Cerebellar nuclear complex (tissue), 1 donor: ENCODE results near the gene LGALS12.
A peak's percentile ranks its signal among the peaks of the same experiment; 100 is the strongest.

Experiments
- DNase-seq, 2 experiments: peaks; one replicate each; lab custom pipeline; 2025; lab: John Stamatoyannopoulos, UW

LGALS12 gene, protein sequence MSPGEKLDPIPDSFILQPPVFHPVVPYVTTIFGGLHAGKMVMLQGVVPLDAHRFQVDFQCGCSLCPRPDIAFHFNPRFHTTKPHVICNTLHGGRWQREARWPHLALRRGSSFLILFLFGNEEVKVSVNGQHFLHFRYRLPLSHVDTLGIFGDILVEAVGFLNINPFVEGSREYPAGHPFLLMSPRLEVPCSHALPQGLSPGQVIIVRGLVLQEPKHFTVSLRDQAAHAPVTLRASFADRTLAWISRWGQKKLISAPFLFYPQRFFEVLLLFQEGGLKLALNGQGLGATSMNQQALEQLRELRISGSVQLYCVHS

DNA sequence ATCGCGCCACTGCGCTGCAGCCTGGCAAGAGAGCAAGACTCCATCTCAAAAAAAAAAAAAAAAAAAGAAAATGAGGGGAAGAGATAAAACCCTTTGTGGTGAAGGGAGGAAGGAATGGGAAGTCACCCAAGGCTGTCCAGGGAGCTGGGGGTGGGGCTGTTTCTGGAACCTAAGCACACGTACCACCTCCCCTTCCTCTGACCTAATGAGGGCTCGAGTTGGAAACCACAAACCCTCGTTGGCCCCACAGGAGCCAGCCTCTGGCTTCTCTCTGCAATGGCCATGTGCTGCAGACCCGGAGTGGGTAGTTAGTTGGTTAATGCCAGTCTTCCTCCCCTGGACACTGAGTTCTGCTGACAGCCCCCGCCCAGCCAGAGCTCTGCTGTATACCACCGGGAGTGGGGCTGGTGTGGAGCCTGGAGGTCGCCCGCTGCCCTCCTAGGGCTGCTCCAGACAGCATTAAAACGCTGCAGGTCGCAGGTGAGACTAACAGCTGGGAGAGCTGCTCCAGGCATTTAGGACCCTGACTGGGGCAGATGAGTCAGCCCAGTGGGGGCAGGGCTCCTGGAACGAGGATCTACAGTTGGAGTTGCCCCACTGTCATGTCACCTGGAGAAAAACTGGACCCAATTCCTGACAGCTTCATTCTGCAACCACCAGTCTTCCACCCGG, at the start of gene LGALS12:
LGALS12 (plus strand) TSS at position 228 of the 672 bp plus-strand sequence; CDS start at position 603, 375 bp downstream.
- no peak for DNase-seq

DNA sequence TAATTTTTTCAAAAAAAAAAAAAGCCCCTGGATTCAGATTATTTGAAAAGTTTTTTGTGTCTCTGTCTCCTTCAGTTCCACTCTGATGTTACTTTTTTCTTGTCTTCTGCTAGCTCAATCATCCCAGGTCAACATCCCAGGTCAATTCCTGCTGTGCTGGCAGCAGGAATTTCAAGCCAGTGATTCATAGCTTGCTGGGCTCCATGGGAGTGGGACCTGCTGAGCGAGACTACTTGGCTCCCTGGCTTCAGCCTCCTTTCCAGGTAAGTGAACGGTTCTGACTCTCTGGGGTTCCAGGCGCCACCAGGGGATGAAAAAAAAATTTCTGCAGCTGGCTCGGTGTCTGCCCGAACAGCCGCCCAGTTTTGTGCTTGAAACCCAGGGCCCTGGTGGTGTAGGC, 46.3 kb upstream of the LGALS12 start:
- DNase-seq: no peak

DNA sequence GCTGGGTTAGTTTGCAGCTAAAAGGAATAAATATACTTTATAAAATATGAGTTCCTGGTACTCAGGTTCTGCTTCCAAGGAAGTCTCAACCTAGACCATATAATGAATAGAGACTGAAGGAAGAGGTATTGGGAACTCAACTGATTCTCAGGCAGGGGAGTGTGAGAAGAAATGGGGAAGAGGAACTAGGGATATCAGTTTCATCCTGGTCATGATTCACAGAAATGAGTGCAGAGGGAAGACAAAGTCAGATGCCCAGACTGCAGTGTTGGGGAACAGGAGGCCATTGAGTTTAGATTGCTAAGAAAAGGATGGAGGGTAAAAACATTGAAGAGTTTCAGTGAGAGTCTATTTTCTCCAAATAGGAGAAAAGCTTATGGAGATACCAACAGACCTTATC, 43.7 kb upstream of the LGALS12 start:
- no peak for DNase-seq

DNA sequence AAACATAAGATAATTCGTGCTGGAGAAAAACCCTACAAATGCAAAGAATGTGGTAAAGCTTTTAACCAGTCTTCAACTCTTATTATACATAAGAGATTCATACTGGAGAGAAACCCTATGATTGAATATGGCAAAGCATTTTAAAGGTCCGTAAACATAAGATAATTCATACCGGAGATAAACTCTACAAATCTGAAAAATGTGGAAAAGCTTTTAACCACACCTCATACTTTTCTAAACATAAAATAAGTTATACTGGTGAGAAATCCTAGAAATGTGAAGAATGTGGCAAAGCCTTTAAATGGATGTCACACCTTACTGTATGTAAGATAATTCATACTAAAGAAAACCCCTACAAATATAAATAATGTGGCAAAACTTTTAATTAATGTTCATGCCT, 35.6 kb upstream of the LGALS12 start:
- no peak for DNase-seq

DNA sequence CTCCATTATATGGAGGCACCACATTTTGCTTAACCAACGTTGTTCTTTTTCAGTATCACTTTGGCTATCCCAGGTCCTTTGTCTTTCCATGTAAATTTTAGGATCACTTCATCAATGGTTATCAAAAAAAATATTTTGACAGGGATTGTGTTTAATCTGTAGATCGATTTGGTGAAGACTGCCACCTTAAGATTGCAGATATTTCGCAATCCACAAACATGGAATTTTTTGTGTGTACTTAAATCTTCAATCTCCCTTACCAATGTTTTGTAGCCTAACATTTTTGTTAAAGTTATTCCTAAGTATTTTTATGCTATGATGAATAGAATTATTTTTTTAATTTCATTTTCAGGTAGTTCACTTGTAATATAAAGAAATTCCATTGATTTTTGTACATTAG, 33.5 kb upstream of the LGALS12 start:
- DNase-seq: no peak

DNA sequence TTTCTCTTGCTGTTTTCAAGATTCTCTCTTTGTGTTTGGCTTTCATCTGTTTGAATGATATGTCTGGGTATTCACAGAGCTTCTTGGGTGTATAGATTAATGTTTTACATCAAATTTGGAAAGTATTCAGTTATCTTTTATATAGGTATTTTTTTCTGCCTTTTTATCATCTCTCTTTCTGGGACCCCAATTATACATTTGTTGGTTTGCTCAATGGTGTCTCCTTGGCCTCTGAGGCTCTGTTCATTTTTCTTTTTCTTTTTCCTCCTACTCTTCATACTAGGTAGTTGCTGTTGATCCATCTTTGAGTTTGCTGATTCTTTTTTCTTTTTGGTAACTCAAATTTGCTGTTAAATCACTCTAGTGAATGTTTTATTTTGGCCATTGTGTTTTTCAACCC, 29.3 kb upstream of the LGALS12 start:
- DNase-seq: no peak

DNA sequence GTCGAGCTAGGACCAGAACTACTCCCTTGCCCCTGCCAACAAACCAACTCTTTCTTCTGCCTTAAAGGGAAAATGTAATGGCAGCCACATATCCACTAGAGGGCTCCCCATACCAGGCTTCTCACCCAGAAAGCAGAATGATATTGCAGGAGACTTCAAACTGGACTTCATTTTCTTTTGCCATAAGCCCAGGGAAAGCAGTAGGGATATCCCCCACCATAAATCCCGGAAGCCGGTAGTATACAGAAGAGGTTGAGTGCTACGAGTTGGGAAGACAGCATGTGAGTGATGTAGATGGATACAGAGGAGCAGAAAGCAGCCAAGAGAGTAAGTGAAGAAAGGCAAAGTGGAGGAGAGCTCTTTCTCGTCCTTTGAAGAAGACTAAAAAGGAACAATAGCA, 27.0 kb upstream of the LGALS12 start:
- peak in 1 of 2 experiments; percentile 73 for DNase-seq

DNA sequence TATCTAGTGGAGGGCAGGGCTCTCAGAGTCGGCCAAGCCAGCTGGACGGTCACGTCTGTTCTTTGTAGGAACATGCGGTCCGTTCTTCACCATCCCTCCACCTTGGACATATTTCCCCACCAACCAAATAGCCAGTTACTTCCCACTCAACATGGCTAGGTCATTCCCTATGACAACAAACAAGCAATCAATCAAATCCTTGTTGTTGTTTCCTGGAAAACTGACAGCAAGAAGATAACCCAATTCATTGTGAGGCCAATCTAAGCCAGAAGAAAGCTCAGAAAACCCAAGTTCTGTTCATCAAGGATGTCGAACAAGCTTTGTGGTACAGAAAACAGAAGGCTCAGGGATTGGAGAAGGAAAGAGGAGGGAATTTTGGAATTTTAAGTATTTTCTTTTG, 25.8 kb upstream of the LGALS12 start:
- no peak for DNase-seq

DNA sequence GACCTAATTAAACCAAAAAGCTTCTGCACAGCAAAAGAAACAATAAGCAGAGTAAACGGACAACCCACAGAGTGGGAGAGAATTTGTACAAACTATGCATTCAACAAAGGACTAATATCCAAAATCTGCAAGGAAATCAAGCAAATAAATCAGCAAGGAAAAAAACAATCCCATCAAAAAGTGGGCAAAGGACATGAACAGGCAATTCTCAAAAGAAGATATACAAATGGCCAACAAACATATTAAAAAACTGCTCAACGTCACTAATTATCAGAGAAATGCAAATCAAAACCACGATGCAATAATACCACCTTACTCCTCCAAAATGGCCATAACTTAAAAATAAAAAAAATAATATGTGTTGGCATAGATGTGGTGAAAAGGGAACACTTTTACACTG, 20.1 kb upstream of the LGALS12 start:
- DNase-seq: no peak

DNA sequence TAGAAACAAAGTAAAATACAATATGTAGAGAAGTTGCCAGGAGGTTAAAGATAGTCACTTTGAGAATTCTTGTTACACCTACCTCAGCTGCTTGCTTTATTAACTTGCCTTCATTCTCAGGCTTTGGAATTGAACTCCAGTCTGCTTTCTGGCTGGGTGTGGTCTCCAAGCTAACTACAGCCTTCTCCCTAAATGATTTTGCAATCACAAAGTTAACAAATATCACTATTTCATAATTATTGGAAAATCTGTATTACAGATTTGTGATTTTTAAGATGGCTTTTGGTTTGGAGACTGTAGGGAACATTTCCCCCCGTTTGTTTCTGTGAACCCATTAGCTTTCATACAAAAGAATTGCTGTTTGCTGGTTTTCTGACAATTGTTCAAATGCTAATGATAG, 17.1 kb upstream of the LGALS12 start:
- no peak for DNase-seq

DNA sequence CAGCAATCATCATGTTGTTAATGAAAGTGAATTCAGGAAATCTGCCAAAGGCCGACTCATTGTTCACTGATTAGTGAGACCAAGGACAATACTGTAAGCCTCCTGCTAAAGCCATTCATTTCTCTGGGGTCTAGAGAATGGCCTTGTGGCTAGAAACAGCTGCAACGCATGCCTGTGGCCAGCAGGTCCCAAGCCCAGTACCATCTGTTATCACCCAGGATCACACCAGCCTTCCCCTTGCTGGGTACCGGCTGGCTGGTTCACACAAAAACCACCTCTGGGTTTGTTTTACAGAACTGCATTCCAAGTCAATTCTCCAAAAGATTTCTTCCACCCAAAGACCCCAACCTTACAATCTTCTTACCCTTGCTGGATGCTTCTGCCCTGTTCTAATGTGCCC, 16.0 kb upstream of the LGALS12 start:
- no peak for DNase-seq

DNA sequence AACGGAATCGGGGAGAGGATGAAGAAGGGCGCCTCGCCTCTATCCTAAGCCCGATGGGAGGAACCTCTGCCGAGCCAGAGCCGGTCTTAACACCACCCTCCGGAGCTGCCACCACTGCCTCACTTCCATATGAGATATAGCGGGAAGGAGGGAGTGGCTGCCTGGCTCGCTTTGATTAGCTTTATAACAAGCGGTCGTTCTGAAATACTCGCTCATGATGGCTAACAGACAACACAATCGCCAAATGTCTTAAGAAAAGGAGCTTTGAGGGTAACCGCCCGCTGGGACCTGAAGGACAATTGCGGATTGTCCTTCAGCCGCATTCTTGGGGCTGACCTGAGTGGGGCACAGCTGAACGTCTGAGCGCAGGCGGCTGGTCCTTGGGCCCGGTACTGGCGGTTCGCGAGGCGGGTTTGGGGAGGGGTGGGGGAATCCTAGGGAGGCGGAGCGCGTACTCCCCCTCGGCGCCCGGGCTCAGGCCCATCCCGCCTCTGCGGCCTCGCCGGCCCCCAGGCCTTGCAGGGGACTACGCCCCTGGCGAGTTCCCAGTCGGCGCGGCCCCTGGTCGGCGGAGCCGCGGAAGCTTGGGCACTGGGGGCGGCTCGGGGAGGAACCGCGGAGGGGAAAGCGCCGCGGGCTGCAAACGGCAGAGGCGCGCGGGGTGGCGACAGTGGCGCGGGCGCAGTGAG, 15.2 kb upstream of the LGALS12 start, which contains the start of gene PLAAT5:
PLAAT5 (minus strand) TSS at position 617 of the 689 bp plus-strand sequence; CDS start at position 484, 133 bp downstream.
- no peak for DNase-seq

DNA sequence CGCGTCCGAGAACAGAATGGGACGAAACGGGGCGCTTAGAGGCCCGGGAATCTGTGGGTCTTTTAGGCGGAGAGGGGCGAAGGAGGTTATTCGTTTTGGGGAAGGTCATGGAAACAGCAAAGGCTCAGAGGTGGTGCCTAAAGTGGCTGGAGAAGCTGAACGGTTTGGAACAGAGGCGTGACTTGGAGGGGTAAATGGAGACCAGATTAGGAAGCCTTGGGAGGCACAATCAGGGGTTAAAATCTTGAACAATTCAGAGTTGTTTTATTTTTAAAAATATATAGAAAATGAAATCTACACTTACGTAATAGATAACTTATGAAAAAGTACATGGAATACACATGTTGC, 14.7 kb upstream of the LGALS12 start:
- no peak for DNase-seq

DNA sequence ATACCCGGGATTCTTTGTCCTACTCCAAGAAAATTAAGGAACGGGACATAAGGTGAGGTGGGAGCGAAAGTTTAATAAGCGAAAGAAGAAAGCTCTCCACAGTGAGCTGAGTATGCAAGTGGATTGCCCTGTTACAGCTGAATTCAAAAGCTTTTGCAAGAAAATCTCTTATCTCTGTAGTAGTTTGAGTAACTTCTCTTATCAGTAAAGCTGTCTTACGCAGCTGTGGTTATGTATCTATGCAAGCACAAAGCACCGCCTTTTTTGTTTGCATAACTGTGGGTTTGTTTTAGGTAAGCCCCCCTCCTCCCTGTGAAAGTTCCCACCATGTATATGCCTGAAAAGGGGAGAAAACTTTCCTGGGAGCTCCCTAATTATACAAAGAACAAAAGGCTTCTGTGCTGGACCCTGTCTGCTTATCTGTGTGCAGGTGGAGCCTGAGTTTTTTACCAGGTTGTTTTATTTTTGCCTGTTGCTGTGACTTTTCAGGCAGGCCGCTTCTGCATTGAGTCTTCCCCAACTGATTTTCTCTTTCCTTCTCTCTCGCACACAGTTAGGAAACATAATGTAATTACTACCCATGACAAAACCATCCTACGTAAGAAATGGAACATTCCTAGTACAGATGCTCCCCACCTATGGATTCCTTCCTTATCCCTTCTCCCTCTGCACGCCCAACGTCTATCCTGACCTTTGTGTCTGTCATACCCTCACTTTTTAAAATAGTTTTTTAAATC, 14.1 kb upstream of the LGALS12 start:
- no peak for DNase-seq

DNA sequence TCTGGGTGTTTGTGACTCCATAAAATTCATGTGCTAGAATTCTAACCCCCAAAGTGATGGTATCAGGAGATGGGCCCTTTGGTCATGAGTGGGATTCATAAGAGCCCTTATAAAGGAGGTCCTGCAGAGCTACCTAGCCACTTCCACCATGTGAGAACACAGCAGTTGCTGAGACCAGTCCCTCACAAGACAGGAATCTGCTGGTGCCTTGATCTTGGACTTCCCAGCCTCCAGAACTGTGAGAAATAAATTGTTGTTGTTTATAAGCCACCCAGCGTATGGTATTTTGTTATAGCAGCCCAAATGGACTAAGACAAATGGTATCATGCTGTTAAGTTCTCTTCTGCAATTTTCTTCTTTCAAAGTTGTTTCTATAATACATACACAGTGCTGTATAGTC, 13.4 kb upstream of the LGALS12 start:
- DNase-seq: no peak

DNA sequence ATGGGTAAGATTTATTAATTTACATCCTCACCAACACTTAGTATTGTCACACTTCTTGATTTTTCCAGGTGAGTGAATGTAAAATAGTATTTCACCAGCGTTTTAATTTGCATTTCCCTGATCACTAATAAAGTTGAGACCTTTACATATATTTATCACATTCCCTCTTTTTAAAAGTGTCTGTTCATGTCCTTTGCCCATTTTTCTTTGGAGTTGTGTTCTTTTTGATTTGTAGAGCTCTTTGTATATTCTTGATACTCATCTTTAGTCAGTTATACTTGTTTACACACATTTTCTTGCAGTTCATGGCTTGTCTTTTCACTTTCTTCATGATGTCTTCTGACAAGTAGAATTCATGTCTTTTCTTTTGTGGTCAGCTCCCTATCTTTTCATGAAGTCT, 12.8 kb upstream of the LGALS12 start:
- DNase-seq: no peak

DNA sequence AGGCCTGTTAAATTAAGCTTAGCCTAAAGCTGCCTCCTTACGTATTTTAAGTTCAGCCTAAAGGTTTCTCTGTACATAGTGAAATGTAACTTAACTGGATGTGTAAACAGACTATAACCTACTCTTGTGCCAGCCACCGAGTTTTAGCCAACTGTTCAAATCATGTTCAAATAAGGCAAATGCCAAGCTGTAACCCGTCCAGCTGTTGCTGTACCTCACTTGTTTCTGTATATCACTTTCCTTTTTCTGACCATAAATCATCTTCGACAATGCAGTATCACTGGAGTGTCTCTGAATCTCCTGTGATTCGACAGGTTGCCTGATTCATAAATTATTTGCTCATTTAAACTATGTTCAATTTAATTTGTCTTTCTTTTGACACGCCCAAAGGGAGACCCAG, 10.9 kb upstream of the LGALS12 start:
- no peak for DNase-seq

DNA sequence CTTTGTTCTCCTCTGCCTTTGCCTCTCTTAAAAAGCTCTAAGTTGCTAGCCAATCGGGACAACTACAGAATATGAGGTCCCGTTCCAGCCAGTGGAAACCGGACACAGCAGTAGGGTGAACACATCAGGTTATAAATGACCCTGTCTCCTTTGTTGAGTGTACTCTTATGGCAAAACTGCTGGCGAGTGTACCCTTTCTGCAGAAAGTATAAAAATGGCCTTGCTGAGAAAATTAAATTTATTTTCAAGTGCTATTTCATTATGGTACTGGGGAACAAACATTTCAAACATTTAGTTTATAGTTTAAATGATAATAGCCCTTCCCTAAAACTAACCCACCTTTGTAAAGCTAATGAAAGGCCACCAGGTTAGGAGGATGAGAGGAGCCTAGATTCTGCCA, 6.0 kb upstream of the LGALS12 start:
- DNase-seq: no peak

DNA sequence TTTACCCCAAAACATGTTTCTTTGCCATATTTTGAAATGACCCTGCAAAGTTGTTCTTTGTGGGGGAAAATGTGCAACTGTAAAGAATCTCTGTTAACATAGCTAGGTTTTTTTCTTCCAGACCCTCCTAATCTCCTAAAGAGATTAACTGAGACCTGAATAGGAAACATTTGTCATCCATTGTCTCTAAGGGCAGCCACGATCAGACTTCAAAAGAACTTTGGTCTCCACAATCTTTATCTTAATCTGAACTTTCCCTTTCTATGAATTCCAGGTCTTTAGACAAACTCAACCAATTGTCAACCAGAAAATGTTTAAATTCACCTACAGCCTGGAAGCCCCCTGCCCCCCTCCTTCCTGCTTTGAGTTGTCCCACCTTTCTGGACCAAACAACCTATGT, 4.6 kb upstream of the LGALS12 start:
- no peak for DNase-seq

DNA sequence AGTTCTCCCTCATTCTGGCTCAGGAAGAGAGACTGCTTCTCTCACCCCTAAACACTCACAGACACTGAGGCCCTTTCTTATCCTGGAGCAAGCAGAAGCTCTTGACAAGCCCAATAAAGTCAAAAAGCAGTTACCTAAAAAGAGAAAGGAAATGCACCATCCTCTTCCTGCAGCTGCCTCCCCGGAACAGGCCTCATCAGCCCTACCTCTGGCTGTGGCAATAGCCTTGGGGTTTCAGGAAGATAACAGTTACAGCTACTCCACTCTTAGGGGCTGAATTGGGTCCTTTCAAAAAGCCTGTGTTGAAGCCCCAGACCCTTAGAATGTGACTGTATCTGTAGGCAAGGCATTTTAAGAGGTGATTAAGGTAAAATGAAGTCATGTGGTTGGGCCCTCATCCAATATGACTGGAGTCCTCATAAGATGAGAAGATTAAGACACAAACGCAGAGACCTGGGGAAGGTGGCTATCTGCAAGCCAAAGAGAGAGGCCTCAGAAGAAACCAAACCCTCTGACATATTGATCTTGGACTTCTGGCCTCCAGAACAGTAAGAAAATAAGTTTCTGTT, 3.5 kb upstream of the LGALS12 start:
- DNase-seq: no peak

DNA sequence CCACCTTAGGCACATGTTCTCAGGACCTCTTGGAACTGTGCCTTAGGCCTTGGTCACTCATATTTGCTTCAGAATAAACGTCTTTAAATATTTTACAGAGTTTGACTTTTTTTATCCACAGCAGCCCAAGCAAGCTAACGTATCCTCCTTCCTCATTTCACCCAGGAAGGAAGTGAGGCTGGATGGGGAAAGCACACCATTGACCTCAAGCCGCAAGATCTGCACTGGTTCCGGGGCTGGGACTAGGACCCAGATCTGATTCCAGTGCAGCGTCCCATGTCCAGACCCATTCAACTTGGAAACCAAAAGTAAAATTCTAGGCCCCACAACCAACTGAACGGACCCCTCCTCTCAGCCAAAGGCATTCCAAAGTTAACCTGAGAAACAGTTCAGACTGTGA, 2.4 kb upstream of the LGALS12 start:
- no peak for DNase-seq

DNA sequence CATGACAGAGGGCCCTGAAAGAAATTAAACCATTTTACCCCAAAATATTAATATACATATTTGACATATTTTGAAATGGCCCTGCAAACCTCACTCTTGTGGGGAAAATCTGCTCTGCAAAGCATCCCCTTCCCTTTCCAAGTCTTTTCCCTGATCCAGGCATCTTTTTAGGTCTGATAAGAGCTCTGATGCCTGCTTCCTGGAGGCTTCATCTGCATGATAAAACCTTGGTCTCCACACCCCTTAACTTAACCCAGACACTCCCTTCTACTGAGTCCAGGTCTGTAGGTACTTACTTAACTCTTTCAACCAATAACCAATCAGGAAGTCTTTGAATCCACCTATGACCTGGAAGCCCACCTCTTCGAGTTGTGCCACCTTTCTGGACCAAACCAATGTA, 1.8 kb upstream of the LGALS12 start:
- no peak for DNase-seq
